Fibroblast of skin of right quadriceps (primary cell): ENCODE data around the gene SLC9A5.

Source experiments
- DNase-seq: peaks from one replicate; pipeline ENCODE4 v3.0.0-alpha.2; 2013

SLC9A5 gene

GRCh38 chr16:67312719-67313118 lies 63.9 kb downstream of the SLC9A5 start:
- no peak for DNase-seq

- no peak for DNase-seq
These were observed 69.1 kb downstream of the SLC9A5 start for GRCh38 chr16:67317853-67318252.
